ENCODE measurements around the gene ANG. TPM values are rescaled to one million over a fixed set of nuclear protein-coding genes. Genes with fewer than 3 reads are reported as not detected.

Gene ANG
- total RNA-seq, 3 donors from 2014 or later: 25.0 to 50.1 (median 41.0) TPM

GRCh38 chr14:20707622-20708021, 19.1 kb downstream of the ANG start:
- Histone ChIP-seq H3K36me3 (ENCODE audit: low read depth) (no peaks in the 10 kb centered on the region), H3K4me3 (no peak overlapping the region), H3K4me1 (ENCODE audit: low read depth) (no peaks in the 10 kb centered on the region), H3K9me3 (peaks cover 4% of the 10 kb centered on the region)
- ATAC-seq (peak; percentile 43), DNase-seq (peak in 1 of 3 donors; percentile 33)
- intact Hi-C loops (cut with DNase I, micrococcal nuclease): no loop called here
- TF ChIP-seq CTCF (IDR thresholded peaks at IDR 0.05): no peak

GRCh38 chr14:20711261-20711660, 22.7 kb downstream of the ANG start:
- no peaks in the 10 kb centered on the region for H3K36me3 ChIP-seq (ENCODE audit: low read depth)
- intact Hi-C loops (cut with DNase I, micrococcal nuclease): no loop called here
- no peaks in the 10 kb centered on the region for H3K4me1 ChIP-seq (ENCODE audit: low read depth)
- no peak overlapping the region for H3K4me3 ChIP-seq
- ATAC-seq (no peak), DNase-seq (no peak)
- TF ChIP-seq CTCF (IDR thresholded peaks at IDR 0.05): no peak
- H3K9me3 ChIP-seq: no peaks in the 10 kb centered on the region

- ATAC-seq (no peak), DNase-seq (no peak)
- no peaks in the 10 kb centered on the region for H3K36me3 ChIP-seq (ENCODE audit: low read depth)
- no peaks in the 10 kb centered on the region for H3K9me3 ChIP-seq
- H3K4me1 ChIP-seq (ENCODE audit: low read depth): no peaks in the 10 kb centered on the region
- intact Hi-C loops (cut with DNase I, micrococcal nuclease): no loop called here
- no peak overlapping the region for H3K4me3 ChIP-seq
- no peak for TF ChIP-seq CTCF (IDR thresholded peaks at IDR 0.05)
Observed at GRCh38 chr14:20711685-20712084, 23.1 kb downstream of the ANG start.

GRCh38 chr14:20712904-20713303, 24.3 kb downstream of the ANG start:
- H3K36me3 ChIP-seq (ENCODE audit: low read depth): no peaks in the 10 kb centered on the region
- ATAC-seq: no peak
- no peak for TF ChIP-seq CTCF (IDR thresholded peaks at IDR 0.05)
- intact Hi-C loops (cut with DNase I, micrococcal nuclease): no loop called here
- no peaks in the 10 kb centered on the region for H3K4me1 ChIP-seq (ENCODE audit: low read depth)
- H3K4me3 ChIP-seq: no peak overlapping the region
- H3K9me3 ChIP-seq: no peaks in the 10 kb centered on the region
- no peak for DNase-seq

- Histone ChIP-seq H3K4me1 (ENCODE audit: low read depth) (no peaks in the 10 kb centered on the region), H3K9me3 (no peaks in the 10 kb centered on the region), H3K36me3 (ENCODE audit: low read depth) (no peaks in the 10 kb centered on the region), H3K4me3 (no peak overlapping the region)
- intact Hi-C loops (cut with DNase I, micrococcal nuclease): no loop called here
- peak; percentile 65 to 75 (median 75) for DNase-seq
- TF ChIP-seq CTCF (IDR thresholded peaks at IDR 0.05): no peak
- peak; percentile 76 for ATAC-seq
Observed at GRCh38 chr14:20714593-20715250, 26.2 kb downstream of the ANG start.

- DNase-seq (peak in 1 of 3 donors; percentile 76), ATAC-seq (peak; percentile 81)
- H3K4me3 ChIP-seq: no peak overlapping the region
- no peaks in the 10 kb centered on the region for H3K4me1 ChIP-seq (ENCODE audit: low read depth)
- H3K9me3 ChIP-seq: no peaks in the 10 kb centered on the region
- H3K36me3 ChIP-seq (ENCODE audit: low read depth): no peaks in the 10 kb centered on the region
- intact Hi-C loops (cut with DNase I, micrococcal nuclease): no loop called here
- TF ChIP-seq CTCF (IDR thresholded peaks at IDR 0.05): no peak
Observed at GRCh38 chr14:20719777-20720176, 31.2 kb downstream of the ANG start.
